ENCODE results near the gene SUPT6H. TPM values are rescaled to one million over a fixed set of nuclear protein-coding genes. Genes with fewer than 3 reads are reported as not detected.

Gene SUPT6H
- total and polyA plus RNA-seq, 2 of the 8 experiments (the other 6 are each of a cell fraction or from before 2014, with no cell fraction given) = 32.0 to 59.9 TPM

GRCh38 chr17:28725166-28725659 lies 63.2 kb downstream of the SUPT6H start:
- Histone ChIP-seq H2BK5ac (ENCODE audit: low read depth, low read length) (peak overlapping the region; percentile 93), H3K4me3 (ENCODE audit: extremely low read depth in 1 of 4, insufficient read depth in 2 of 4, low read depth in 3 of 4, low read length in 4 of 4) (peak overlapping the region; percentile 57 to 81 (median 72)), H3K79me1 (ENCODE audit: low read depth, low read length) (no peaks in the 10 kb centered on the region; the same call in 1 of the 2 replicates), H3K9ac (replicated peaks in 1 of 4; ENCODE audit: extremely low read depth in 1 of 4, low read depth in 3 of 4, low read length in 3 of 4) (peak overlapping the region; percentile 63 to 93 (median 84)), H3K14ac (ENCODE audit: insufficient read length) (no peak overlapping the region), H4K5ac (ENCODE audit: insufficient read length, low read depth, low read length) (peak overlapping the region; percentile 1), H3K36me3 (ENCODE audit: control insufficient read depth in 2 of 4, insufficient read depth in 4 of 4, low read length in 3 of 4) (peaks cover 19 to 49% (median 36%) of the 10 kb centered on the region in 4 experiments), H2BK15ac (ENCODE audit: low read length) (no peak overlapping the region), H3K4me1 (replicated peaks in 1 of 4; ENCODE audit: control insufficient read depth in 3 of 4, insufficient read depth in 4 of 4, low read length in 3 of 4) (peaks cover 0 to 15% (median 6%) of the 10 kb centered on the region in 4 experiments; a peak in 6 of 7 replicates), H3K27ac (ENCODE audit: low read depth, low read length) (peak overlapping the region; percentile 89), H4K20me1 (replicated peaks in 1 of 2; ENCODE audit: control insufficient read depth in 1 of 2, insufficient read depth in 2 of 2, low read length in 2 of 2) (peaks cover 6 to 19% of the 10 kb centered on the region in 2 experiments), H4K8ac (ENCODE audit: extremely low read depth, insufficient read depth, low read length) (no peak overlapping the region), H3K23ac (ENCODE audit: insufficient read length) (no peak overlapping the region), H3K27me3 (replicated peaks in 1 of 4; ENCODE audit: control insufficient read depth in 3 of 4, extremely low read depth in 1 of 4, insufficient read depth in 3 of 4, low read length in 3 of 4) (no peaks in the 10 kb centered on the region), H3K56ac (replicated peaks; ENCODE audit: insufficient read length, low read depth, low read length) (peak overlapping the region; percentile 11), H4K91ac (replicated peaks; ENCODE audit: insufficient read length, low read length) (peak overlapping the region; percentile 99), H3K18ac (ENCODE audit: extremely low read depth, low read length) (peak overlapping the region; percentile 98), H2AFZ (ENCODE audit: low read length) (no peak overlapping the region), H3K79me2 (ENCODE audit: control insufficient read depth in 1 of 2, insufficient read depth in 2 of 2, low read length in 2 of 2) (peaks cover 3 to 36% of the 10 kb centered on the region in 2 experiments; a peak in 3 of 4 replicates), H2BK120ac (replicated peaks; ENCODE audit: low read depth, low read length) (no peak overlapping the region), H3K4me2 (ENCODE audit: insufficient read depth in 1 of 2, low read depth in 2 of 2, low read length in 2 of 2) (peak overlapping the region; percentile 85 to 95), H2BK12ac (ENCODE audit: low read depth, low read length) (no peak overlapping the region), H2BK20ac (ENCODE audit: low read length) (peak overlapping the region; percentile 66; the same call in 1 of the 2 replicates), H3K23me2 (ENCODE audit: low read depth, low read length) (peaks cover 20% of the 10 kb centered on the region), H3K4ac (replicated peaks; ENCODE audit: insufficient read length, low read depth, low read length) (peak overlapping the region; percentile 11), H3K9me3 (ENCODE audit: insufficient read depth in 2 of 2, low read depth in 1 of 2, low read length in 1 of 2) (no peaks in the 10 kb centered on the region), H2AK5ac (ENCODE audit: low read depth, low read length) (peak overlapping the region; percentile 67; the same call in 1 of the 2 replicates)
- DNase-seq (ENCODE audit: low read depth in 1 of 2, low spot score in 2 of 2) (no peak), FAIRE-seq (no peak)
- CTCF ChIA-PET (ENCODE audit: partially characterized antibody) = interaction anchor here (0.9 to 16.9 kb wide), 10 partner anchors 9 to 228 kb away, joined by 3 to 316 read pairs (median 4); partner anchors contain the start of genes DHRS13 and TRAF4
- POLR2A ChIA-PET (ENCODE audit: partially characterized antibody) = interaction anchor here (0.7 to 17.6 kb wide), 38 partner anchors 8 to 344 kb away, joined by 3 to 813 read pairs (median 4); partner anchors contain the start of genes ALDOC, BLTP2, DHRS13 and FAM222B
- 6% methylated on average over 20 of the region's 20 CpGs; no CpG with 5 or more reads in 1 of the 2 experiments for WGBS, 2 experiments (ENCODE audit: extremely low coverage in 1 of 2, insufficient coverage in 1 of 2, insufficient read length in 1 of 2, insufficient replicate concordance in 2 of 2, low coverage in 1 of 2, low lambda C conversion rate in 2 of 2, missing lambda C conversion rate in 1 of 2)
- TF ChIP-seq TAF1 (IDR thresholded peaks at IDR 0.05; ENCODE audit: low read depth, low read length) = no peak
- no peak for TF ChIP-seq EGR1 (IDR thresholded peaks at IDR 0.05; ENCODE audit: borderline replicate concordance, low read depth, low read length)
- no peak for TF ChIP-seq EZH2 (IDR thresholded peaks at IDR 0.05; ENCODE audit: low read depth, low read length, severe bottlenecking)
- peak in 1 of 3 experiments; percentile 9; a peak in 1 of 4 replicates for TF ChIP-seq CTCF (IDR thresholded peaks at IDR 0.05; ENCODE audit: control extremely low read depth in 1 of 3, insufficient read depth in 1 of 3, low read depth in 1 of 3, low read length in 3 of 3)
- TF ChIP-seq ASH2L (IDR thresholded peaks at IDR 0.05; ENCODE audit: low read length) = peak; percentile 48
- TF ChIP-seq SIX5 (IDR thresholded peaks at IDR 0.05; ENCODE audit: low read depth, low read length) = no peak
- TF ChIP-seq POLR2A (IDR thresholded peaks at IDR 0.05; ENCODE audit: control extremely low read depth in 1 of 2, low read depth in 2 of 2, low read length in 2 of 2) = peak; percentile 78 to 85
- TF ChIP-seq RNF2 (IDR thresholded peaks at IDR 0.05; ENCODE audit: borderline replicate concordance, low read depth, low read length, missing control alignments, poor library complexity, severe bottlenecking) = no peak
- peak; percentile 93; the same call in 1 of the 2 replicates for TF ChIP-seq POLR2AphosphoS5 (IDR thresholded peaks at IDR 0.05; ENCODE audit: low read depth, low read length)

Measured in H1 (cell line).